ENCODE measurements around the gene PPP5C. TPM values are rescaled to one million over a fixed set of nuclear protein-coding genes. Genes with fewer than 3 reads are reported as not detected.

The PPP5C gene
- total and polyA plus RNA-seq, 5 donors: 62.4 to 74.1 (median 64.1) TPM

- intact Hi-C loops (cut with DNase I): no loop called here
- Histone ChIP-seq H3K4me1 (ENCODE audit: control insufficient read depth, insufficient read depth, low read length) (no peaks in the 10 kb centered on the region), H3K4me3 (ENCODE audit: low read length) (no peak overlapping the region), H3K27ac (ENCODE audit: low read length) (no peak overlapping the region), H3K27me3 (ENCODE audit: control insufficient read depth, insufficient read depth) (no peaks in the 10 kb centered on the region), H3K9me3 (ENCODE audit: control insufficient read depth, low read length) (no peaks in the 10 kb centered on the region)
- no peak for DNase-seq
- ATAC-seq: no peak
- 97% methylated on average over 2 of the region's 2 CpGs for WGBS
Measured at GRCh38 chr19:46330319-46330918, 16.5 kb upstream of the PPP5C start.

GRCh38 chr19:46337487-46337886 lies 9.4 kb upstream of the PPP5C start:
- Histone ChIP-seq H3K27me3 (ENCODE audit: control insufficient read depth, insufficient read depth) (no peaks in the 10 kb centered on the region), H3K27ac (ENCODE audit: low read length) (no peak overlapping the region), H3K4me3 (ENCODE audit: low read length) (no peak overlapping the region), H3K9me3 (ENCODE audit: control insufficient read depth, low read length) (no peaks in the 10 kb centered on the region), H3K4me1 (ENCODE audit: control insufficient read depth, insufficient read depth, low read length) (no peaks in the 10 kb centered on the region)
- DNase-seq (no peak), ATAC-seq (no peak)
- intact Hi-C loops (cut with DNase I): no loop called here
- 95% methylated on average over 1 of the region's 1 CpG for WGBS

GRCh38 chr19:46339446-46339845 lies 7.4 kb upstream of the PPP5C start:
- Histone ChIP-seq H3K27me3 (ENCODE audit: control insufficient read depth, insufficient read depth) (no peaks in the 10 kb centered on the region), H3K4me3 (ENCODE audit: low read length) (no peak overlapping the region), H3K4me1 (ENCODE audit: control insufficient read depth, insufficient read depth, low read length) (no peaks in the 10 kb centered on the region), H3K9me3 (ENCODE audit: control insufficient read depth, low read length) (no peaks in the 10 kb centered on the region), H3K27ac (ENCODE audit: low read length) (no peak overlapping the region)
- intact Hi-C loops (cut with DNase I): no loop called here
- WGBS: 66% methylated on average over 10 of the region's 10 CpGs
- no peak for DNase-seq
- ATAC-seq: no peak

- 96% methylated on average over 11 of the region's 11 CpGs for WGBS
- no peak overlapping the region for H3K4me3 ChIP-seq (ENCODE audit: low read length)
- no peaks in the 10 kb centered on the region for H3K27me3 ChIP-seq (ENCODE audit: control insufficient read depth, insufficient read depth)
- H3K9me3 ChIP-seq (ENCODE audit: control insufficient read depth, low read length): no peaks in the 10 kb centered on the region
- DNase-seq (no peak), ATAC-seq (no peak)
- no peak overlapping the region for H3K27ac ChIP-seq (ENCODE audit: low read length)
- H3K4me1 ChIP-seq (ENCODE audit: control insufficient read depth, insufficient read depth, low read length): no peaks in the 10 kb centered on the region
- intact Hi-C loops (cut with DNase I): no loop called here
Measured at GRCh38 chr19:46340051-46340659, 6.7 kb upstream of the PPP5C start.

GRCh38 chr19:46341937-46342336 lies 5.0 kb upstream of the PPP5C start:
- DNase-seq: no peak
- no peak overlapping the region for H3K4me3 ChIP-seq (ENCODE audit: low read length)
- 84% methylated on average over 3 of the region's 3 CpGs for WGBS
- no peak overlapping the region for H3K27ac ChIP-seq (ENCODE audit: low read length)
- H3K27me3 ChIP-seq (ENCODE audit: control insufficient read depth, insufficient read depth): no peaks in the 10 kb centered on the region
- intact Hi-C loops (cut with DNase I): no loop called here
- no peaks in the 10 kb centered on the region for H3K4me1 ChIP-seq (ENCODE audit: control insufficient read depth, insufficient read depth, low read length)
- ATAC-seq: no peak
- no peaks in the 10 kb centered on the region for H3K9me3 ChIP-seq (ENCODE audit: control insufficient read depth, low read length)

- H3K4me3 ChIP-seq (ENCODE audit: low read length): no peak overlapping the region
- ATAC-seq (no peak), DNase-seq (no peak)
- no peaks in the 10 kb centered on the region for H3K27me3 ChIP-seq (ENCODE audit: control insufficient read depth, insufficient read depth)
- H3K27ac ChIP-seq (ENCODE audit: low read length): no peak overlapping the region
- intact Hi-C loops (cut with DNase I): no loop called here
- 46% methylated on average over 1 of the region's 1 CpG for WGBS
- H3K4me1 ChIP-seq (ENCODE audit: control insufficient read depth, insufficient read depth, low read length): peaks cover 6% of the 10 kb centered on the region
- no peaks in the 10 kb centered on the region for H3K9me3 ChIP-seq (ENCODE audit: control insufficient read depth, low read length)
Measured at GRCh38 chr19:46344363-46344762, 2.5 kb upstream of the PPP5C start.

- Histone ChIP-seq H3K4me3 (ENCODE audit: low read length) (no peak overlapping the region), H3K9me3 (ENCODE audit: control insufficient read depth, low read length) (no peaks in the 10 kb centered on the region), H3K4me1 (ENCODE audit: control insufficient read depth, insufficient read depth, low read length) (peaks cover 12% of the 10 kb centered on the region), H3K27me3 (ENCODE audit: control insufficient read depth, insufficient read depth) (no peaks in the 10 kb centered on the region), H3K27ac (ENCODE audit: low read length) (no peak overlapping the region)
- DNase-seq (no peak), ATAC-seq (no peak)
- intact Hi-C loops (cut with DNase I): no loop called here
- 92% methylated on average over 5 of the region's 5 CpGs for WGBS
Measured at GRCh38 chr19:46345157-46345556, 1.7 kb upstream of the PPP5C start.

- no peak for ATAC-seq
Measured at GRCh38 chr19:46347572-46347883, 641 bp downstream of the PPP5C start.

GRCh38 chr19:46347985-46348384 lies 1.1 kb downstream of the PPP5C start:
- Histone ChIP-seq H3K9me3 (ENCODE audit: control insufficient read depth, low read length) (no peaks in the 10 kb centered on the region), H3K27ac (ENCODE audit: low read length) (no peak overlapping the region), H3K27me3 (ENCODE audit: control insufficient read depth, insufficient read depth) (no peaks in the 10 kb centered on the region), H3K4me1 (ENCODE audit: control insufficient read depth, insufficient read depth, low read length) (peaks cover 33% of the 10 kb centered on the region), H3K4me3 (ENCODE audit: low read length) (no peak overlapping the region)
- intact Hi-C loops (cut with DNase I): no loop called here
- WGBS: 75% methylated on average over 5 of the region's 5 CpGs
- DNase-seq (no peak), ATAC-seq (no peak)

More at GRCh38 chr19:46347572-46347883, 641 bp downstream of the PPP5C start:
- intact Hi-C loops (cut with DNase I): no loop called here
- Histone ChIP-seq H3K9me3 (ENCODE audit: control insufficient read depth, low read length) (no peaks in the 10 kb centered on the region), H3K4me3 (ENCODE audit: low read length) (peak overlapping the region; percentile 59), H3K27ac (ENCODE audit: low read length) (no peak overlapping the region), H3K4me1 (ENCODE audit: control insufficient read depth, insufficient read depth, low read length) (peaks cover 31% of the 10 kb centered on the region), H3K27me3 (ENCODE audit: control insufficient read depth, insufficient read depth) (no peaks in the 10 kb centered on the region)
- 0% methylated on average over 3 of the region's 3 CpGs for WGBS
- no peak for DNase-seq

- peaks cover 33% of the 10 kb centered on the region for H3K4me1 ChIP-seq (ENCODE audit: control insufficient read depth, insufficient read depth, low read length)
Measured at GRCh38 chr19:46349311-46349993, 2.6 kb downstream of the PPP5C start.

GRCh38 chr19:46350029-46350757 lies 3.3 kb downstream of the PPP5C start:
- Histone ChIP-seq H3K27me3 (ENCODE audit: control insufficient read depth, insufficient read depth) (no peaks in the 10 kb centered on the region), H3K4me1 (ENCODE audit: control insufficient read depth, insufficient read depth, low read length) (peaks cover 40% of the 10 kb centered on the region), H3K9me3 (ENCODE audit: control insufficient read depth, low read length) (no peaks in the 10 kb centered on the region), H3K4me3 (ENCODE audit: low read length) (no peak overlapping the region), H3K27ac (ENCODE audit: low read length) (peak overlapping the region; percentile 70)
- intact Hi-C loops (cut with DNase I): no loop called here
- ATAC-seq: no peak
- peak in 1 of 3 donors; percentile 71 for DNase-seq
- WGBS: 30% methylated on average over 8 of the region's 8 CpGs

More at GRCh38 chr19:46349311-46349993, 2.6 kb downstream of the PPP5C start:
- no peaks in the 10 kb centered on the region for H3K27me3 ChIP-seq (ENCODE audit: control insufficient read depth, insufficient read depth)
- intact Hi-C loops (cut with DNase I): no loop called here
- ATAC-seq (no peak), DNase-seq (no peak)
- H3K27ac ChIP-seq (ENCODE audit: low read length): peak overlapping the region; percentile 9
- 62% methylated on average over 11 of the region's 11 CpGs for WGBS
- no peaks in the 10 kb centered on the region for H3K9me3 ChIP-seq (ENCODE audit: control insufficient read depth, low read length)
- H3K4me3 ChIP-seq (ENCODE audit: low read length): no peak overlapping the region
